CD4-positive, alpha-beta T cell treated with Interleukin-21 for 1 hour (primary cell): Measurements from ENCODE around the gene DAAM2.

Experiments
- DNase-seq: peaks from one replicate; pipeline ENCODE4 v3.0.0-alpha.2; 2020

The DAAM2 gene

DNA sequence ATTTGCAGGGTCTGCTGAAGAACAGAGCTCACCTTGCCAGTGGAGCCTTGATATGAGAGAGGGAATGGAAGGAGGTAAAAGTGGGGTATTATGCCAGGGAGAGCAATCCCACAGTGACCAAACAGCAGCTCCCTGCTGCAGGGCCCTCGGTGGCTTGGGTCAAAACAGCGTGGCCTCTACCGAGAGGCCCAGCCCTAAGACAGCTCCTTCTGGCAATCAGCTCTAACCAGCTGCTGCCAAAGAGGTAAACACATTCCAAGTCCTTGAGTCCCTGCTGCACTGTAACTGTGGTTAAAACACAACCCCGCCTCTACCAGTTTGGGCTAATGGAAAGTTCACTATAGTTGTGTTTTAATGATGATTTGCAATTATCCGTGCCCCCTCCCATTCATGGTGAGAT, 1.4 kb upstream of the DAAM2 start:
- DNase-seq: no peak

DNA sequence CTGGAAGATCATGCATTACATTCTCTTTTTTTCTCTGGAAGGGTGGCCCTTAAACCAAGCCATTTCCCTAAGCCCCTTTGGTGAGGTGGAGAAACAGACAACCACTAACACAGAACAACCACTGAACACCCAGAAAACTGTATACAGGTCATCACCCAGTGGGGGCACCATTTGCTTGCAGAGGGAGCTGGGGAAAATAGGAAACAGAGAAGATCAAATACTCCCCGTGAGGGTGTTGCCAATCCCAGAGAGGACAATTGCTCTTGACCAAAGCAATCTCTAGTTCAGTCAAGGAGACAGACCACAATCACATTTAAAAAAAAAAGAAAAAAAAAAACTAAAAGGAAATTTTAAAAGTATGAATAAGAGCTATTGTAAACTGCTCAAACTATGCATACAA, 865 bp upstream of the DAAM2 start:
- no peak for DNase-seq

DNA sequence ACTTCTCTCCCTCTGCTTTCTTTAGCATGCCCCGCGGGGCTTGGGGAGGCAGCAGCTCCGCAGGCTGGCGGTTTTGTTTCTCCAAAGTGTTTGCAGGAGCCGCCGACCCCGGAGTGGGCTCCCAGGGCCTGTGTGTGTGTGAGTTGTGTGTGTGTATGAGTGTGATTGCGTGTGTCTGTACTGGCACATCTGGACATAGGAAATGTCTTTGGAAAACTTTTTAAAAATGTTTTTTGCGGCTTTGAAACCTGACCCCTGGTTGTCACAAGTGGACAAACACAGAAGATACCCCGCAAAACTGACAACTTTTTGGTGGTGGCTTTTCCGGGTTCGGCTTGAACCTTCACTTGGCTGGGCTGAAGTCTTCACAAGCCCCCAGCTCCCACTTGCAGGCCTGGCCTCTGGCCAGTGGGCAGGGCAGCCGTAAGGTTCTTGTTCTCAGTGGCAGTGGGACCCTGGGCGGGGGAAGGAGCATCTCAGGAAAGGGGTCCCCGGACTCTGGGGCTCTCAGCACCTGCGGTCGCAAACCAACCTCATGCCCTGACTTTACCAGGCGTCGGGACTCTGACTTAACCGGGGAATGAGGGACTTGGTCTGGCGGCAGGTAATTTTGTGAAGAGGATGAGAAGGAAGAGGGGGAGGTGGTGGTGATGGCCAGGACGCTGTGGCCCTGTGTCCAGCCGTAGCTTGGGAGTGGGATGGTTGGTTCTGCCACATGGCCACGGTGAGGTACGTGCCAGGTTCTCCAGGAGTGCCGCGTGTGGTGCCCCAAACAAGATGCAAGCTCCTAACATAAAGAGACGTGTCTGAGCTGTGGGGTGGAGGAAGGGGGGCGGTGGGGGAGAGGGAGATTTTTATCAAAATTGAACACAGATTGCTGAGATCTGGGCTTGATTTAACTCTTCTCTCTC, 619 bp downstream of the DAAM2 start:
- DNase-seq: no peak

DNA sequence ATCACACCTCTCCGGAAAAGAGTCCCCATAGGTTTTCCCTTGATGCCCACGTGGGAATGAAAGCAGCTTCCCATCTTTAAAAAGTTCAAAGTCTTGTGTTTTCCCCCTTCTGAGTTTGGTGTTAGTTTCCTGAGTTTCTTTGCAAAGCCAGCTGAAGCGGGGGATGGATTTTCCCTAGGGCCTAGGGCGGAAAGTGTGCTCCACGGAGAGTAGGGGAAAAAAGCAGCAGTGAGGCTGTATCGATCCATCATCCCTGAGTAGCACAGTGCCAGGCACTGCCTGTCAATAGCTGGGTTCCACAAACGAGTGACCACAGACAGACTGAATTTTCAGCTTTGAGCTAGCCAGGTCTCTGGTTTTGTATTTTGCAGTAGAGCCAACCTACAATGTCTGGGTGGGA, 1.3 kb downstream of the DAAM2 start:
- no peak for DNase-seq

DNA sequence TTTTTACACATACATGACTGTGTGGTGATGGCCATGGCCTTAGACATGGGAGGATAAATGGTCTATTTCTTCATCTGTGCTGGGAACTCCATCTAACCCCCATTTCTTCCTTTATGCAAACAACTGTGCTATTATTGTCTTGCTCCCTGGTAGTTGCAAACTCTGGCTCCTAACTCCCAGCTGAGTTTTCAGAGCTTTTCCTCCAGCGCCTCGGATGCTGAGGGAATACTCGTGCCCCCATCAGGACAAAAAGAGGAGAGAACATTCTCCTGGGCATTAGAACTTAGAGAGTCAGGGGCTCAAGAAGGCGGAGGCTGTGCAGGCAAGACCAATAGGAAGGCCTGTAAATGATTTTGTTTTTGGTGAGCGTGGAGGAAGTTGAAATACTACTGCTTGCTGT, 2.1 kb downstream of the DAAM2 start:
- no peak for DNase-seq

DNA sequence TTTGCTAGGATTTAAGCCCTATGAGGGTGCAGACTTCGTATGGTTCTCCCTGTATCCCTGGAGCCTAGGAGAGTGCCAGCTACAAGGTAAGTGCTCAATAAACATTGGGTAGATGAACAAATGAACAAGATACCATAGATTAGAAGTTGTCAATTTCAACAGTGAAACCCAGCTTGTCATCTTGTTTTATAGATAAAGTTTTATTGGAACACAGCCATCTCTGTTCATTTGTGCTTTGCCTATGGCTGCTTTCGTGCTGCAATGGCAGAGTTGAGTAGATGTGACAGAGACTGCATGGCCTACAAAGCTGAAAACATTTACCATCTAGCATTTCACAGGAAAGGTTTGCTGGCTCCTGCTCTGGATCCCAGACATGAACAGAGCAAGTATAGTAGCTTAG, 5.6 kb downstream of the DAAM2 start:
- DNase-seq: no peak

DNA sequence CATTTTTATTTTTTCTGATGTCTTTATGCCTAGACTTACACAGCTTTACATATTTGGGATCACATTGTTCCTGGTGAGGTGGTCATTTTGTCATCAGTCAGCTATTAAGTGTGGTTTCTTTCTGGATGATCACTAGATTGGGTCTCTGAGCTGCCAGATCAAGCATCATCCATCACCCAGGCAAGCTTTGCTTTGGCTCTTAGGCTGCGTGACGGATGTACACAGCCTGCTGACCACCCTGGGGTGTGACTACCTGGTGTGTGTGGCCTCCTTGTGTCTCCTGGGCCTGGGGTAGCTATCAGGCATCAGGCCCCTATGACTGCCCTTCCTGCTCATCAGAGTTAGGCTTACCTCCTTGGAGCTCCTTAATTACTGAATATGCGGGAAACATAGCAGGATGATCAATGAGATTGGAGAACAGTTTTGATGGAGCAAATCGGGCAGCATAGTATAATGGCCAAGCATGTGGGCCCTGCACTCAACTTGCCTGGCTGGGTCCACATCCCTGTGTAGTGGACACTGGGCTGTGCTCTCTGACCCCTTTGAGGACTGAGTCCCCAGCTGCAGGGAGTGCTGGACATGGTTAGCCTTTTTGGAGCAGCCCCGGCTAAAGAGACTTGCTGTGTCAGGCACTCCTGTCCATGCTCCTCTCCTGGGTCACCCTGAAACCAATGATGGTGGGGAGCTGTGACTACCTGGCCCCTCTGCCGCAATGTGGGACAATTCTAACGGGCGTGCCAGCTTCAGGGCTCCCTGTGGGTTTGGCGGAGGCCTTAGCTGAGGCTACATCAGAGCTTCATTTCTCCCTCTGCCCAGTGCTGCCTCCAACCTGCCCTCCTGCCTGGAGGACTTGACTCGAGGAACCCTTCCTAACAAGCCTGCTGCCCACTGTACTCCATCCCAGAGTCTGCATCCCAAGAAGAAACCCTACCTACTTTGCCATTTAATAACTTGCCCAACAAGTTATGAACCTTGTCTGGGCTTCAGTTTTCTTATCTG, 8.2 kb downstream of the DAAM2 start:
- DNase-seq: no peak

DNA sequence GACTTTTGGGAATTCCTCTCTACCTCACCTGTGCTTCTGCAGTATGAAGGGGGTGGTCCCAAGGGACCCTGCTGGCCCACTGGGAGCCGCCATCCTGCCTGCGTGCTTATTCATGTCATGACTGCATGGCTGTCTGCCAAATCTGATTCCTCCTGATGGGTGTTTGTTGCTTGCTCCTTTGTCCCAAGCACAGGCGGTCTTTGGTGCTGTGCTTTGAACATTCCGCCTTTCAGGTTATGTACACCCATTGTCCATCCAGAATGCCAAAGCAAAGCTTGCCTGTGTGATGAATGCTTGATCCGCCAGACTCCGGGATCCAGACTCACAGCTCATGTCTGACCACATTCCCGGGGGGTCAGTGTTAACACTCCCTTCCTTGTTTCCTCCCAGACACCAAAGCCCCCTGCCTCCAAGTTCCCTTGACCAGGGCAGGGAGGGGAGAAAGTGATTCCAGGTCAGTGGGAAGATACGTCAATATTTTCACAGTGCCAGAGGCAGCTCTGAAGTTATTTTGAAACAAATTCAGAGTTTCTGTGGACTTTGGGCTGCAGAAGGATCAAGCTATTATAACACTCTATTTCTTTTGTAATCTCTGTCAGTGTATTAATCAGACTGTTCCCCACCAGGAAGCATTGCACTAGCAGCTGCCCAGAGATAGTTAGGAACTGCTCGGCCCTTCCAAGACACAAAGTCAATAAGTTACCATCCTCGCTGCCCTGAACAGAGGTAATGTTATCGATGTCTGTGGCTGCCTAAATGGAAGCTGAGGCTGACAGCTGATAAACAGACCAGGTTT, 9.5 kb downstream of the DAAM2 start:
- DNase-seq: no peak

DNA sequence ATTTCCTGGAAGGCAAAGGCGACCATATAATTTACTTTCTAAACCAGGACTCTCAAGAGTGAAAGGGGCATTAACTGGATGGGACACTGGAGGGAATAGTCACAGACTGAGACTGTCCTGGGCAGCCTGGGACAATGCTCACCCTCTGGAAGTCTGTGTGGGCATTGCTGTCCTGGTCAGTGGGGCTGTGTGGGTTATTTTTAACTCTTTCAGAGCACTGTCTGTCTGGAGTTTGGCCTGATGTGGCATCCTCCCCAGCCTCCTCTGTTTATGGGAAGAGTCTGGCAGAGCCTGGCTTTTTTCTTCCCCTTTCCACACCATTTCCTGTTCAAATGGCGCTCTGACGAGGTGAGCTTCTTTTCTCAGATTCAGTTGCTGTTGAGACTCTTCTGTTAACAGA, 11.7 kb downstream of the DAAM2 start:
- DNase-seq: no peak

DNA sequence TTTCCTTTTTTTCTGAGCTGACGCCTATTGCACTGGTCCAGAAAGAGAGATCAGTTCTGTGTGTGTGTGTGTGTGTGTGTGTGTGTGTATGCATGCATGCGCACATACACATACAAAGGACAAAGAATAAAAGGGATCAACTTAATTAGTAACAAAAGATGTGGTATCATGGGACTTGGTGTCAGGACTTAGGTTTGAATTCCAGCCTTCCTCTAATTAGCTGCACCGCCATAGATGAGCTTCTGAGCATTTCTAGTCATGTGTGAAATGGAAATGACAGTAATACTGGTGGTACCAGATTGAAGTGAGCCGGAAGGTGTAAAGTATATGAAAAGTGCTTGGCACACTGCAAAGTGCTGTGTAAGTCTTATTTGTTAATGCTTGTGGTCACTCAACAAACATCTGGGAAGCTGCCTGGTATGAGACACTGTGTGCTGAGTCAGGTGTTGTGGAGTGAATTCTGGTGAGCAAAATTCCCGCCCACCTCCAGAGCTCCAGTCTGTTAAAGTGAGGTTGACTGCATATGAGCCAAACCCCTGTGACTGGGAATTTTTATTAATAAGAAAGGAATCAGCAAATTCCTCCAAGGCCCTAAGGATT, 12.4 kb downstream of the DAAM2 start:
- DNase-seq: no peak

DNA sequence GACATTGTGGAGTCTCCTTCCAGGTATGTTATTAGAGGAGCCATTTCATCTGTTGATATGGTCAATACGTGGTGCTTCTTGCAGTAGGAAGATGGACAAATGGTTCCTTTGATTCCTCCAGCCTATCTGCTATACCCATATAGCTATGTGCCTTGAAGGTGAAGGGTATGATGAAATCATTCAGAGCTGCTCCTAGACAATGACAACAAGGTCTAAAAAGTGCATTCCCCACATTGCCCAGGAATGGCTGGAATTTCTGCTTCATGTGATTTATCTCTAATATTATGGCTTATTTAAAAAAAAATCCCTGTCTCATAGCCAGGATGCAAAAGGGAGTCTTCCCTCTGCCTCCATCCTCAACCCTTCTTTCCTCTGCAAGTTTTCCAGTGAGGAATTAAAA, 14.1 kb downstream of the DAAM2 start:
- no peak for DNase-seq

DNA sequence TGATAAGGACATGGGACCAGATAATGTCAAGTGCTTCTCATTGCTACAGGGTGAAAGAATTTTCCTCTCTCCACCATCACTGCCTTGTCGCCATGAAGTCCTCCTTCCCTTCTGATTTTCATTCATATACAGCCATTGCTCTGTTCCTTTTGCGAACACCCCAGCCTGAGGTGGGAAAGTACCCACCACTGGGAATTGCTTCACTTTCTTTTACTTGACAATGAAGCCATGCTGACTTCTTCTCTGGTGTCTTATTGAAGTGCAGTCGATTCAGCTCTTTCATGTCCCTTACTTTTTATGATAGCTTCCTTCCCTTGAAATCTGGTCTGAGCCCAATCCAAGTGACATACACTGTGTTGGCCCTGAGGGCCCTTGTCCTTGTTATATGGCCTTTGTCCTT, 16.2 kb downstream of the DAAM2 start:
- DNase-seq: no peak

DNA sequence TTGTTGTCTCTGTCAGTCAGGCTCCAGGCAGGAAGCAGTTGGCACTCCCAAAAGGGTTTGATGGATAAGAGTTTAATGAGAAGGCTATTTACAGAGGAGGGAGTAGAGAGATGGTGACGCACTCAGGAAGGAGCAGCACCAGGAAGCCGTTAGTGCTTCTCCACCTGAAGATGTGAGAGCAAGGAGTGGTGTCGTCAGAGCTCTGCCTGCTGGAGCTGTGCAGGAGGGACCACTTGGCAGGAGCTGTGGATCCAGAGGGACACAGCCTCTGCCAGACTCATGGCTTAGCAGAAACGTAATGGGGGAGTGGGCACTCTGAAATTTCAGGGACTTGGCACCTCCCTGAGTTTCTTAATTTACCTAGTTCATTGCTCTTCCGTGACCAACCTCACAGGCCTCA, 16.8 kb downstream of the DAAM2 start:
- no peak for DNase-seq

DNA sequence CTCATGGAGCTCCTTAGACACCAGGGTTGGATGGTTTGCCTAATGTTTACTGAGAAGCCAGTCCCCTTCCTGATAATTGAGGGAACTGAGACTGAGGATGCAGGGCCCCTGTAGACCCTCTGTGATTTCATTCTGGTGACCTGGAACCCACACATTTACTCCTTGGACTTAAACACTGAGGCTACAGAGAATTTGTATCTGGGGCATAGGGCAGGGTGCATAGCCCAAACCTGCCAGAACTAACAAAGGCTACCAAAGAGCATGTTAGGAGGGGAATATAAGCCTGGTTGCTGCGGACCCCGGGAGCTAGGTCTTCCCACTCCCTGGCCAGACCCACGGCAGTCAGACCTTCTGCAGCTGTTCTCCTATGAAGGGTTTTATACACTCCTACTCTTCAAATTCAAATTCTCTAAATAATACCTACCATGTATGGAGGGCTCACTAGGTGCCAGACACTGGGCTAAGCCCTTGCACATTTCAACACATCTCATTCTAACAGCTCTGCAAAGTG, 19.7 kb downstream of the DAAM2 start:
- DNase-seq: no peak

DNA sequence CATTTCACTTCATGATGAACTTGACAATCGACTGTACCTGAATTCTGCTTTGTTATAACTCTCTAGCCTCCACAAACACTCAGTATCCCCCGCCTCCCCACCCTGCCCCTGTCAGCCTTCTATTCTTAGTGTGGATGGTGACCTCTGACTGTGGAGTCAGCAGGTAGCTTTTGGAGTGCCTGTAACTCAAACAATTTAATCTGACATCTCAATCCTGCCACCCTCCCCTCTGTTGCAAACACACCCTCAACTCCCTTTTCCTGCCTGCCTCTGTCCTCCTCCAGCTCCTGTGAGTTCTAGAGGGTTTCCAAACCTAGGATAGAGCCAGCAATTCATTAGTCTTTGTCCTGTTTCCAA, 20.3 kb downstream of the DAAM2 start:
- no peak for DNase-seq

DNA sequence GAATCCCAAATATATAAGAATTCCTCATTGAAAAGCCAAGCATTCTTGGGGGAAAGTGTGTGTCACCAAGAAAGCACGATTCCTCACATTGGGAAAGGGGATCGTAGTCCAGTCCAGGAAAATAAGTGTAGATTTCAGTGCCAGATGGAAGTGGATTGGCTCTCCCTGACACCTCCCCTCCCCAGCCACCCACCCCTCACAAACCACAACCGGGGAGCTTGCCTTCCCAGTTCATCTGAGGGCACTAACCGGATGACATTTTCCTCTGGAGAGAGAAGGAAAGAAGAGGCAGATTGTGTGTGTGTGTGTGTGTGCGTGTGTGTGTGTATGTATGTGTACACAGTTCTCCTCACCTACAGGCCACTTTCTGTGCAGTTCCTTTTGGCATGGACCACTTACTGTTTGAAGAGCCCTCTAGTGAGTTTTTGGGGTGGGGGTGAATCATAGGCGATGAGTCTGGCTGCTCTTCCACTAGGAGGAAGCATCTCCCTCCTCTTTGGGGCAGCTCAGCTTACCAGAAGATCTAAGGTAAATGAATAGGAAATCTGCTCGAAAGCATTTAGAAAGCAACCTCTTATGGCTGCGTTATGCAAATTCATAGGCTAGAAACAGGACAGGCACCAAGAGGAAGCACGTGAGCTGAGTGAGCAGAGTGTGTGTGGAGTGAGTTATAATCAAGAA, 20.8 kb downstream of the DAAM2 start:
- no peak for DNase-seq

DNA sequence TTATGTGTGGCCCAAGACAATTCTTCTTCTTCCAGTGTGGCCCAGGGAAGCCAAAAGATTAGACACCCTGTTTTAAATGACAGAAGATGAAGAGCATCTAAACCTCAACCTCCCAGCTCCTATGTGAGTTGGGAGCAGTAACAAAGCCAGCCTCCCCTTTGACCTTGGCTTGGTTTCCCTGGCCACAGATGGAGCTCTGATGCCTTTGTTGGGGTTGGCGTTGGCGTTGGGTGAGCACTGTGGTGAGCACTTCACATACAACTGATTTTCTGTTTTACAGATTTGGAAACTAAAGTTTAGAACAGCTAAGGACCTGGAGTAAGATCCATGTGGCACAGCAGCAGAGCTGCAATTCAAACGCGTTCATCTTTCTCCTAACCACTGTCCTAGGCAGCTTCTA, 22.1 kb downstream of the DAAM2 start:
- no peak for DNase-seq

DNA sequence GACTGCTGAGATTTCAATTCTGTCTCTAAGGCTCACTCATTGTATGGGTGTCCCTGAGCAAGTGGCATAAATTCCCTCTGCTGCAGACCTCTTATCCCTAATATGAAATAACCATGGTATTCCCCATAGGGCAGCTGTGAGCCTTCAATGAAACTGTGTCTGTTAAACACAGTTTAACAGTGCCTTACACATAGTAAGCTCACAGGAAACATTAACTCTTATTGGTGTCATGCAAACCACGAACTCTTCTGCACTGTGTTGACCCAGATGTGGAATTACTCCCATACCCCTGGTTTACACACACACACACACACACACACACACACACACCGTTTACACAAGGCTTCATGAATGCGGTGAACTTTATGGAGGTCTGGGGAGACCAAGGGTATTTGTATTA, 23.2 kb downstream of the DAAM2 start:
- DNase-seq: no peak

DNA sequence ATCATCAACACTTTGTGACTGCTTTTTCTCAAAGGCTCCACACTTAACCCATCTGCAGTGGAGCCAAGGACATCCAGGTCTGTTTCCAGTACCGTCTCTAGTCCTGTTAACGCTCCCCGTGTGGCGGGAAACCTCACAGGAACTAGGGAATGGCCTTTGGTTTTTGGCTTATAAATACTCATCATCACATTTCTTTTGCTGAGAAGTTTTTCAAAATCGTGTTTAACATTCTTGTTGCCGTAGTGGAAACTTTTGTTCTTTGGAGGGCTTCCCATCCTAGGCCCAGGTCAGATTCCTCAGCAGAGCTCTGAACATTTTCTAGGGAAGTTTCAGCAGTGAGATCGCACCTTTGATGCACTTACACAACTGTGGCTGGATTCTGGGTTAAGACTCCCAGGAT, 24.6 kb downstream of the DAAM2 start:
- no peak for DNase-seq

DNA sequence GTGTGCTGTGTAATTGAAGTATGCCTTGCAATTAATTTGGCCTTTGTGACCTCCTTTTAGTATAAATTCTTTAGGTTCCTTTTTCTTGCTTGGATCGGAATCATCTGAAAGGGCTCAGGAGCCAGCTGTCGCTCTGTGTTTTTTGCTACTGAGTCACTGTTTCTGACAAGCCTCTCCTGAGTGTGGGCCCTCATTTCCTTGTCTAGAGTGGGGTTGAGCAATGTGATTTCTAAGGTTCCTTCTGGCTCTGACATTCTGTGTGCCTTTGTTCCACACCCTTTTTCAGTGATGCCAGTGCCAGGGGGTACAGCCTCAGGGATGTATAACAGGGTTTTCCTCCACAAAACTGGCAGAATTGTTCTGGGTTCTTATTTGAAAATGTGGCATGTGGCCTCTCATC, 26.5 kb downstream of the DAAM2 start:
- DNase-seq: no peak

DNA sequence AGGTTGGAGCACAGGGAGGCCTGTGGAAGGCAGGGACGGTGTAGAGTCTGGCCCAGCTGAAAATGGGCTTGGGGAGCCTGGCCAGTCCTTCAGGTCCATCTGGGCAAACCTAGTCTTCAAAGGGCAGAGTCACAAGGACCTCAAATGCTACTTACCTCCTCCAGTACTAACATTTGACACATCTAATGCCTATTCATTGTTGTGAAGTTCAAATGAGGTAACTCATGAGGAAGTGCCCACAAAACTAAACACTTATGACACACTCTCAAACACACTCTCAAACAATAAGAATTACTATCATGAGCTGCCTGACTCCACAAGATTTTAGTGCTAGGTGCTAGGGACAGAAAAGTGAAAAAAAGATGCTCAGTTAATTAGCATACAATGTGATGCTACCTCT, 27.1 kb downstream of the DAAM2 start:
- DNase-seq: no peak

DNA sequence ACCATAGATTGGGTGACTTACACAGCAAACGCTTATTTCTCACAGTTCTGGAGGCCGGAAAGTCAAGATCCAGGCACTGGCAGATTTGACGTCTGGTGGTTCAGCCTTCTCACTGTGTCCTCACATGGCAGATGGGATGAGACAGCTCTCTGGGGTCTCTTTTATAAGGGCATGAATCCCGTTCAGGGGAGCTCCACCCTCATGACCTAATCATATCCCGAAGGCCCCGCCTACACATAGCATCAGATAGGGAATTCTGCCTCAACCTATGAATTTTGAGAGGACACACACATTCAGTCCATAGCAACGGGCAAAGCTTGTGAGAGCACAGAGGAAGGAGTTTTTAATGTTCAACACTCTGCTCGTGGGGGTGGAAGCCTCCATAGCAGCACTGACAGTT, 27.5 kb downstream of the DAAM2 start:
- DNase-seq: no peak
